ENCODE results near the gene STAB1. TPM values are rescaled to one million over a fixed set of nuclear protein-coding genes. Genes with fewer than 3 reads are reported as not detected.

The STAB1 gene
- total RNA-seq, 1 donor from 2014 or later: not detected

GRCh38 chr3:52471371-52472238 is 23.5 kb upstream of the STAB1 start:
- no peak overlapping the region for H3K27ac ChIP-seq

GRCh38 chr3:52472239-52473000 is 22.7 kb upstream of the STAB1 start:
- Histone ChIP-seq H3K9me3 (ENCODE audit: low read depth) (no peaks in the 10 kb centered on the region), H3K27ac (no peak overlapping the region), H3K4me2 (no peak overlapping the region), H3K36me3 (peaks cover 5% of the 10 kb centered on the region), H3K4me3 (no peak overlapping the region), H3K9ac (no peak overlapping the region), H2AFZ (replicated peaks) (no peak overlapping the region), H4K20me1 (ENCODE audit: low read depth) (peaks cover 52% of the 10 kb centered on the region), H3F3A (ENCODE audit: low read depth) (peaks cover 9% of the 10 kb centered on the region), H3K79me2 (ENCODE audit: low read depth) (peaks cover 18% of the 10 kb centered on the region), H3K27me3 (no peaks in the 10 kb centered on the region), H3K4me1 (no peaks in the 10 kb centered on the region)
- no peak for DNase-seq (ENCODE audit: low spot score)
- Mint-ChIP-seq H3K27me3 (ENCODE audit: insufficient read depth, low read depth) (no peaks in the 10 kb centered on the region), H3K4me1 (peaks cover 12% of the 10 kb centered on the region), H3K36me3 (peaks cover 26% of the 10 kb centered on the region), H3K27ac (no peak overlapping the region), H3K9me3 (no peaks in the 10 kb centered on the region), H3K4me3 (no peak overlapping the region)
- TF ChIP-seq EZH2 (IDR thresholded peaks at IDR 0.05) (no peak), CTCF (IDR thresholded peaks at IDR 0.05) (no peak), EZH2phosphoT487 (IDR thresholded peaks at IDR 0.05) (no peak)

More at GRCh38 chr3:52471371-52472238, 23.5 kb upstream of the STAB1 start:
- no peaks in the 10 kb centered on the region for H3K27me3 Mint-ChIP-seq (ENCODE audit: insufficient read depth, low read depth)
- no peaks in the 10 kb centered on the region for H3K27me3 ChIP-seq
- H3K9me3 ChIP-seq (ENCODE audit: low read depth): no peaks in the 10 kb centered on the region
- H2AFZ ChIP-seq (replicated peaks): no peak overlapping the region
- TF ChIP-seq CTCF (IDR thresholded peaks at IDR 0.05): peak; percentile 70
- TF ChIP-seq EZH2phosphoT487 (IDR thresholded peaks at IDR 0.05): no peak
- H3K4me1 ChIP-seq: no peaks in the 10 kb centered on the region
- H3F3A ChIP-seq (ENCODE audit: low read depth): peaks cover 9% of the 10 kb centered on the region
- peaks cover 27% of the 10 kb centered on the region for H3K36me3 Mint-ChIP-seq
- peaks cover 5% of the 10 kb centered on the region for H3K36me3 ChIP-seq
- no peak overlapping the region for H3K4me3 ChIP-seq
- H3K4me2 ChIP-seq: no peak overlapping the region
- H3K27ac Mint-ChIP-seq: no peak overlapping the region
- peaks cover 56% of the 10 kb centered on the region for H4K20me1 ChIP-seq (ENCODE audit: low read depth)
- H3K4me1 Mint-ChIP-seq: peaks cover 12% of the 10 kb centered on the region
- H3K9ac ChIP-seq: no peak overlapping the region
- no peaks in the 10 kb centered on the region for H3K9me3 Mint-ChIP-seq
- peak; percentile 68 for DNase-seq (ENCODE audit: low spot score)
- no peak overlapping the region for H3K4me3 Mint-ChIP-seq
- peaks cover 24% of the 10 kb centered on the region for H3K79me2 ChIP-seq (ENCODE audit: low read depth)

- no peak for DNase-seq (ENCODE audit: low spot score)
- Histone ChIP-seq H3K27me3 (no peaks in the 10 kb centered on the region), H3K27ac (no peak overlapping the region), H3K79me2 (ENCODE audit: low read depth) (peaks cover 12% of the 10 kb centered on the region), H3K9me3 (ENCODE audit: low read depth) (no peaks in the 10 kb centered on the region), H4K20me1 (ENCODE audit: low read depth) (peaks cover 46% of the 10 kb centered on the region), H3K9ac (no peak overlapping the region), H2AFZ (replicated peaks) (no peak overlapping the region), H3F3A (ENCODE audit: low read depth) (peaks cover 9% of the 10 kb centered on the region), H3K4me1 (no peaks in the 10 kb centered on the region), H3K4me2 (no peak overlapping the region), H3K36me3 (peaks cover 5% of the 10 kb centered on the region), H3K4me3 (no peak overlapping the region)
- no peak for TF ChIP-seq EZH2phosphoT487 (IDR thresholded peaks at IDR 0.05)
- no peak for TF ChIP-seq CTCF (IDR thresholded peaks at IDR 0.05)
- no peak for TF ChIP-seq EZH2 (IDR thresholded peaks at IDR 0.05)
- H3K4me3 Mint-ChIP-seq: no peak overlapping the region
- peaks cover 28% of the 10 kb centered on the region for H3K36me3 Mint-ChIP-seq
- no peaks in the 10 kb centered on the region for H3K27me3 Mint-ChIP-seq (ENCODE audit: insufficient read depth, low read depth)
- H3K9me3 Mint-ChIP-seq: no peaks in the 10 kb centered on the region
- no peak overlapping the region for H3K27ac Mint-ChIP-seq
- H3K4me1 Mint-ChIP-seq: peaks cover 12% of the 10 kb centered on the region
Measured at GRCh38 chr3:52473026-52473425, 22.1 kb upstream of the STAB1 start.

Data from neural progenitor cell (in vitro differentiated cells).